Memory B cell (primary cell): ENCODE measurements around the gene SIN3B.

Experiments
- ATAC-seq: fragments of 150-1000 bp; cut with Tn5 transposase; 2 replicates; pipeline ENCODE4 v1.10.0; 2021; ENCODE audit warnings: low read depth, mild to moderate bottlenecking, moderate library complexity
- DNase-seq, 2 donors: peaks; one replicate each; pipeline ENCODE4 v3.0.0; 2022; ENCODE audit warnings: low spot score in 2 of 2
- H3K27ac Mint-ChIP-seq: one replicate; pipeline ENCODE4 v1.8.0; 2022; ENCODE audit warnings: mild to moderate bottlenecking, moderate library complexity, mixed read lengths
- H3K27me3 Mint-ChIP-seq: one replicate; pipeline ENCODE4 v1.8.0; 2022; ENCODE audit warnings: mixed read lengths
- H3K36me3 Mint-ChIP-seq: one replicate; pipeline ENCODE4 v1.8.0; 2022; ENCODE audit warnings: mild to moderate bottlenecking, mixed read lengths
- H3K4me1 Mint-ChIP-seq: one replicate; pipeline ENCODE4 v1.8.0; 2022; ENCODE audit warnings: mixed read lengths
- H3K4me3 Mint-ChIP-seq: one replicate; pipeline ENCODE4 v1.8.0; 2022; ENCODE audit warnings: mild to moderate bottlenecking, moderate library complexity, mixed read lengths
- H3K9me3 Mint-ChIP-seq: one replicate; pipeline ENCODE4 v1.8.0; 2022; ENCODE audit warnings: mixed read lengths

Gene SIN3B

DNA sequence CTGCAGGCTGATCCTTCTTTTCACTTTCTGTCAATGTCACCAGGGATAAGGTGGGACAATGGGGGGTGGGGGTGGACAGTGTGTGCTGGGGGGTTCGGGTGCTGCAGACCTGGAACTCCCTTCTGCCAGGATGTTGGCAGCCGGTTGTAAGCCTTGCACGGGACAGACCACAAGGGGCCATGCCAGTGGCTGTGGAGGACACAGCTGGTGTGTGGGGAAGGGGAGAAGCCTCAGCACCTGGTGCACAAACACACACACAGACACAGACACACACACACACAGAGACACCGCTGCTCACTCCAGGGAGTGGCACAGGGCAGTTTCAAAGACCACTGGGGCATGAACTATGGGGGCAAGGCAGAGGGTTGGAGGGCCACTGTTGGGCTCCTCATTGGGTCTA, 63.2 kb downstream of the SIN3B start:
- no peaks in the 10 kb centered on the region for H3K9me3 Mint-ChIP-seq
- H3K27ac Mint-ChIP-seq = peak overlapping the region; percentile 47
- H3K27me3 Mint-ChIP-seq = peaks cover 2% of the 10 kb centered on the region
- no peak overlapping the region for H3K4me3 Mint-ChIP-seq
- H3K4me1 Mint-ChIP-seq = peaks cover 28% of the 10 kb centered on the region
- DNase-seq = no peak
- no peak for ATAC-seq
- no peaks in the 10 kb centered on the region for H3K36me3 Mint-ChIP-seq

DNA sequence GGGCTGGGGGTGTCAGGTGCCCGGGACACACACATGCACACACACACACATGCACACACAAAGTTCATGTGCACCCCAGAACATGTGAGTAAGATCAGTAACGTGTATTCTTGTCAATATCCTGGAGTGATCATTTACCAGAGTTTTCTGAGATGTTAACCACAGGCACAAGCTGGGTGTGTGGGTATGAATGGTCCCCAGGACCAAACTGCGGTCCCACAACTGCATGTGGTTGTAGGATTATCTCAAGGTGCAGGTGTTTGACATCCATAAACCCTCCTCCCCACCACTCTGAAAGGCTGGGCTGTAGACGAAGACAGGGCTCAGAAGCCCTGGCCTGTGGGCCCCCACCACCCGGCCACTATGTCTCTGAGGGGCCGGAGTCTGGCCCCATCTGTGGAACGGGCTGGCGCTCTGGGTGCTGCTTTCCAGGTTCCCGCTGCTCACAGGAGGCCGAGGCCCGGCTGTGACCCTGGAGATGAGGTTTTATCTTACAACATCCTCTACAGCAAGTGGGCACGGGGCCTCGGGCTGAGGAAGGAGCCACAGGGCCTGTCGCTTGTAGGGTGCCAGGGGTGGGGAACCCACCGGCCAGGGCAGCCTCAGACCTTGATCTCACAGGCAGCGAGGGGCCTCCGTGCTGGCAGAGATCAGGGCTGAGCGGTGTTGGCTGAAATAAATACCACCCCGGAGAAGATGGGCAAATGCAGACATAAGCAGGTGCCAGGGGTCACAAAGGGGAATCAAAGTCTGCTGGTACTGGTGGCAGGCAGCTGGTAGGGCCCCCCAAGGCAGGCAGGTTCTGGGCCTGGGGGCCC, 63.9 kb downstream of the SIN3B start:
- Mint-ChIP-seq H3K36me3 (no peaks in the 10 kb centered on the region), H3K27me3 (peaks cover 2% of the 10 kb centered on the region), H3K9me3 (no peaks in the 10 kb centered on the region), H3K27ac (peak overlapping the region; percentile 47), H3K4me1 (peaks cover 28% of the 10 kb centered on the region), H3K4me3 (no peak overlapping the region)
- DNase-seq = no peak
- no peak for ATAC-seq

- Mint-ChIP-seq H3K36me3 (no peaks in the 10 kb centered on the region), H3K4me1 (peaks cover 30% of the 10 kb centered on the region), H3K27ac (peak overlapping the region; percentile 47), H3K27me3 (no peaks in the 10 kb centered on the region), H3K9me3 (no peaks in the 10 kb centered on the region), H3K4me3 (no peak overlapping the region)
- DNase-seq (peak; percentile 39 to 59), ATAC-seq (peak; percentile 54)
These were observed 64.4 kb downstream of the SIN3B start for GRCh38 chr19:16893686-16893989.

GRCh38 chr19:16894080-16894479, 64.9 kb downstream of the SIN3B start:
- no peak for ATAC-seq
- H3K27me3 Mint-ChIP-seq = no peaks in the 10 kb centered on the region
- peak overlapping the region; percentile 8 for H3K4me3 Mint-ChIP-seq
- DNase-seq = no peak
- peak overlapping the region; percentile 47 for H3K27ac Mint-ChIP-seq
- H3K4me1 Mint-ChIP-seq = peaks cover 30% of the 10 kb centered on the region
- no peaks in the 10 kb centered on the region for H3K36me3 Mint-ChIP-seq
- H3K9me3 Mint-ChIP-seq = no peaks in the 10 kb centered on the region

DNA sequence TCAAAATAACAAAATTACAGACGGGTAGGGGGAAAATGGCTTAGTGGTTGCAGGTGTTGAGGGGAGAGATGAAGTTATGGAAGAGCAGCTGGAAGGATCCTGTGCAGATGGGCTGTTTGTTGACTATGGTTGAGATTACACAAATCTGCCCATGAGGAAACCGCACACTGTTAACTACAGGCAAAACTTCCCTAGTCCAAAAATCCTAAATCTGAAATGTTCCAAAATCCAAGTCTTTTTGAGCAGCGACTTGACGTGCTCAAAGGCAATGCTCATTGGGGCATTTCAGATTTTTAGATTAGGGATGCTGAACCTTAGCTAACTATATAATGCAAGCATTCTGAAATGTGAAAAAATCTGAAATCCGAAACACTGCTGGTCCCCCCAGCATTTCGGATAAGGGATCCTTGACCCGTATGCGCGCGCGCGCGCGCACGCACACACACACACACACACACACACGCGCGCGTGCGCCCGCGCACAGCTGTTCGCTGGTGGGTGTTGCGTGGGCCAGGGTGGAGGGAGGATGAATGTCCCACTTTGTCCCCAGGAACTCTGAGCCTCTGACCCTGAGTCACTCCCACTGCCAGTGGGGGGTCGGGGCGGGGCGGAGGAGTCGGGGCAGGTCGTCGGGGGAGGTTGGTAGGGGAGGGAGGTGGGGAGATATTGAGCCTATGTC, 66.4 kb downstream of the SIN3B start:
- no peak for DNase-seq
- H3K4me1 Mint-ChIP-seq = peaks cover 35% of the 10 kb centered on the region
- H3K4me3 Mint-ChIP-seq = peak overlapping the region; percentile 27
- no peak overlapping the region for H3K27ac Mint-ChIP-seq
- no peak for ATAC-seq
- no peaks in the 10 kb centered on the region for H3K36me3 Mint-ChIP-seq
- H3K9me3 Mint-ChIP-seq = no peaks in the 10 kb centered on the region
- H3K27me3 Mint-ChIP-seq = no peaks in the 10 kb centered on the region

DNA sequence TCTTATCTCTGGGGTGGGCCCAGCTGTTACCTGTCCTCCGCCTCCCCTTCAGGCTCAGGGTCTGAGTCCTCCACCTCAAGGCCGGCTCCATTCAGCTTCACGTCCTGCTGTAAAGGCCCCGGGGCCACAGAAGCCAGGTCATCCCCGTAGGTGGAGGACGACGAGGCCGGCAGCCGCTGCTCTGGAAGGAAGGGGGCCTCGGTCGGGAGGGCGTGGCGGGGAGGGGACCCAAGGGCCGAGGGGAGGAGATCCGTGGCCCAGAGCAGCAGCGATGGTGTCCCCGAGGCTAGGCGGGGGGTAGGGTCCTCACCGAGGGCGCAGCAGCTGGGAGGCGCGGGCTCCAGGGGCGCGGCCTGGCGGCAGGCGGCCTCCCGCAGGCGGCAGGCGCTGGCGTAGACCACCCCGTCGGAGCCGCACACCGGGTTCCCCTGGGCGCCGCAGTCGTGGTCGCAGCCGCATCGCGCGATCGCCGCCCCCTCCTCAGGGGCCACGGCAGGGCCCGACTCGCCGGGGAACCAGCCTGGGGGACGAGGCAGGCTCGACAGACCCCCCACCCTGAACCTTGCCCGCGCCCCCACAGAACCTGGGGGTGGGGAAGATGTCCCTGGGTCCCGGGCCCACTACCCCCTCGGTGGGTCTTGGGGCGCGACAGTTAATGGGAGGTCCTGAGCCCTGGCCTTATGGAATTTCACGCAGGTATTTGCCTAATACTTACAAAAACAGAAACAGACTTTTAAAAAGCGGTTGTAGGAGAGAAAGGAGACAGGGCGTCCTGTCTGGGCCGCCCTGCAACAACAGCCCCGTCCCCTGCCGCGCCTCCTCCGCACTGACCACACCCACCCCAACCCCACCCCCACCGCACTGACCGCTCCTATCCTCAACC, 67.2 kb downstream of the SIN3B start:
- Mint-ChIP-seq H3K9me3 (no peaks in the 10 kb centered on the region), H3K36me3 (no peaks in the 10 kb centered on the region), H3K4me1 (peaks cover 35% of the 10 kb centered on the region), H3K27me3 (no peaks in the 10 kb centered on the region), H3K4me3 (peak overlapping the region; percentile 83), H3K27ac (peak overlapping the region; percentile 38)
- no peak for ATAC-seq
- no peak for DNase-seq

DNA sequence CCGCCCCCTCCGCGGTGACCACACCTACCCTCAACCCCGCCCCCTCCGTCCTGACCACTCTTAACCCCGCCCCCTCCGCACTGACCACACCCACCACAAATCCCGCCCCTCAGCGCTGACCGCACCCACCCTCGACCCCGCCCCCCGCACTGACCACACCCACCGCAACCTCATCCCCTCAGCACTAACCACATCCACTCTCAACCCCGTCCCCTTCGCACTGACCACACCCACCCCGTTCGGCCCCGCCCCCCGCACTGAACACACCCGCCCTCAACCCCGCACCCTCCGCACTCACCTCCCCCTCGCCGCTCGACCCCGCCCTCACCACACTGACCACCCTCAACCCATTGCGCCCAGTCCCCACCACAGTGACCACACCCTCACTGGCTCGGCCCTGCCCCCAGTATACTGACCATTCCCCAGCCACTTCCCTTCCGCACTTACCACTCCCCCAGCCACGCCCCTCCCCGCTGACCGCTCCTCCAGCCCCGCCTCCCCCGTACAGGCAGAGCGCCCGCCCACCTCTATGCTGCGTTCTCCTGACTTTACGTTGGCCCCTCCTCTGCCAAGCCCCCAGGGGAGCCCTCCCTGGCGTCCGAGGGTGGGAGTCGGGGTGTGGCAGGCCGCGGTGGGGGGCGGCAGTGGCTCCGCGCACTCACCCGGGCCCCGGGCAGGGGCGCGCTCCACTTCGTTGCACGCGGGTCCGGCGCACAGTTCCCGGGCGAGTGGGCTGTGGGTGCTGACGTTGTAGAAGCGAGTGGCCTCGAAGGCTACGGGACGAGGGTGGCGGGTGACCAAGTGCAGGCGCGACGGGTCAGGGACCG, 68.0 kb downstream of the SIN3B start:
- Mint-ChIP-seq H3K27me3 (no peaks in the 10 kb centered on the region), H3K36me3 (no peaks in the 10 kb centered on the region), H3K27ac (peak overlapping the region; percentile 38), H3K4me1 (peaks cover 34% of the 10 kb centered on the region), H3K4me3 (peak overlapping the region; percentile 83), H3K9me3 (no peaks in the 10 kb centered on the region)
- ATAC-seq (peak; percentile 65), DNase-seq (peak; percentile 56 to 64)

GRCh38 chr19:16897856-16898161, 68.6 kb downstream of the SIN3B start:
- H3K4me1 Mint-ChIP-seq = peaks cover 28% of the 10 kb centered on the region
- peak overlapping the region; percentile 83 for H3K4me3 Mint-ChIP-seq
- H3K27me3 Mint-ChIP-seq = no peaks in the 10 kb centered on the region
- no peaks in the 10 kb centered on the region for H3K36me3 Mint-ChIP-seq
- no peaks in the 10 kb centered on the region for H3K9me3 Mint-ChIP-seq
- no peak for DNase-seq
- no peak overlapping the region for H3K27ac Mint-ChIP-seq
- peak; percentile 19 for ATAC-seq

DNA sequence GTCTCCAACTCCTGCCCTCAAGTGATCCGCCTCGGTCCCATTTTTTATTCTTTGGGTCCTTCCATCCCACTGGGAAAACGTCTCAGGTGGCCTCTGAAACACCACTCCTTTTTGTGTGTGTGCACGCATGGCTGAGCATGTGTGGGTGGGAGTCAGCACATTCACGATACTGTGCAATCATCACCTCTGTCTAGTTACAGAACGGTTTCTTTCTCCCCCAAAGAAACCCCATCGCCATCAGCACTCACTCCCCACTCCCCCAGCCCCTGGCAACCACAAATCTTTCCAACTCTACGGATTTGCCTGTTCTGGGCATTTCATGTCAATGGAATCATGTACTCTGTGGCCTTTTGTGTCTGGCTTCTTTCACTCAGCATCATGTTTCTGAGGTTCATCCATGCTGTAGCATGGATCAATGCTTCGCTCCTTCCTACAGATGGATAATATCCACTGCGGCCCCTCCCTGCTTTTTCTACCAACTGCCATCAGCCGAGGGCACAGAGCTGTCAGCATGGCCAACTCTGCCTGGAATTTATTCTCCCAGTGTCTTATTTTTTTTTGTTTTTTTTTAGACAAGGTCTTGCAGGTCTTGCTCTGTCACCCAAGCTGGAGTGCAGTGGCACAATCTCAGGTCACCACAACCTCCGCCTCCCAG, 69.3 kb downstream of the SIN3B start:
- H3K4me3 Mint-ChIP-seq = peak overlapping the region; percentile 83
- no peak overlapping the region for H3K27ac Mint-ChIP-seq
- DNase-seq (no peak), ATAC-seq (no peak)
- H3K36me3 Mint-ChIP-seq = no peaks in the 10 kb centered on the region
- no peaks in the 10 kb centered on the region for H3K9me3 Mint-ChIP-seq
- peaks cover 22% of the 10 kb centered on the region for H3K4me1 Mint-ChIP-seq
- H3K27me3 Mint-ChIP-seq = no peaks in the 10 kb centered on the region

DNA sequence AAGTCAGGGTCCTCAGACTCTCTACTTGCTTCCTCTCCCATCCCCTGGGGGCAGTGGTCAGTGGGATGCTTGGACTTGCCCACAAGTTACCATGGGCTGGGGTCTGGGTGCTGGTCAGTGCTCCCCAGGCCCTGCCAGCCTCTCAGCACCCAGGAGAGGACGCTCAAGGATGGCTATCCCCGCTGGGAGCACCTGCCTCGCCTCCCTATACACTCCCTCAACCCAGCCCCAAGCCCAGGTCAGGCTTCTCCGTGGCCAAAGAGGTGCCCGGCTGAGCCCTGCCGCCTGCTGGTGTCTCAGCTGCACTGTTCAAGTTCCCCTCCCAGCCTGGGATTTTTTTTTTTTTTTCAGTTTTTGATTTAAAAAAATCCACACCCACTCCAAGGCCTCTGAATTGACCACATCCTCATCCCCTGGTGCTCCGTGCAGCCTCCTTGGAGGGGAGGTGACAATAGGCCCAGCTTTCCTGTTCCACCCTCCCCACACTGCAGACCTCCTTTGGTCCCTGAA, 70.4 kb downstream of the SIN3B start:
- Mint-ChIP-seq H3K27me3 (no peaks in the 10 kb centered on the region), H3K36me3 (no peaks in the 10 kb centered on the region), H3K9me3 (no peaks in the 10 kb centered on the region), H3K4me1 (peaks cover 15% of the 10 kb centered on the region), H3K27ac (no peak overlapping the region), H3K4me3 (no peak overlapping the region)
- DNase-seq (no peak), ATAC-seq (peak; percentile 34)

GRCh38 chr19:16901491-16902175, 72.4 kb downstream of the SIN3B start:
- DNase-seq (no peak), ATAC-seq (no peak)
- no peaks in the 10 kb centered on the region for H3K36me3 Mint-ChIP-seq
- H3K9me3 Mint-ChIP-seq = no peaks in the 10 kb centered on the region
- no peak overlapping the region for H3K27ac Mint-ChIP-seq
- peaks cover 12% of the 10 kb centered on the region for H3K4me1 Mint-ChIP-seq
- no peak overlapping the region for H3K4me3 Mint-ChIP-seq
- H3K27me3 Mint-ChIP-seq = no peaks in the 10 kb centered on the region

- Mint-ChIP-seq H3K4me1 (peaks cover 12% of the 10 kb centered on the region), H3K9me3 (no peaks in the 10 kb centered on the region), H3K4me3 (no peak overlapping the region), H3K36me3 (no peaks in the 10 kb centered on the region), H3K27me3 (no peaks in the 10 kb centered on the region), H3K27ac (no peak overlapping the region)
- DNase-seq (no peak), ATAC-seq (no peak)
These were observed 73.3 kb downstream of the SIN3B start for GRCh38 chr19:16902545-16902944.

- Mint-ChIP-seq H3K4me1 (peaks cover 11% of the 10 kb centered on the region), H3K4me3 (no peak overlapping the region), H3K27ac (no peak overlapping the region), H3K36me3 (no peaks in the 10 kb centered on the region), H3K9me3 (no peaks in the 10 kb centered on the region), H3K27me3 (no peaks in the 10 kb centered on the region)
- no peak for ATAC-seq
- DNase-seq = no peak
These were observed 74.1 kb downstream of the SIN3B start for GRCh38 chr19:16903347-16903746.
